Endothelial cell of umbilical vein (primary cell): ENCODE results near the gene MACROD2. TPM values are rescaled to one million over a fixed set of nuclear protein-coding genes. Genes with fewer than 3 reads are reported as not detected.

Experiments
- BruUV-seq: library from RNA; stranded (reverse); fragments of 400-500 nt; replicated peaks from 2 replicates; lab custom pipeline; 2021; lab: Mats Ljungman, UMichigan
- CTCF ChIA-PET: fragments of 300-600, 350-600 bp; sonication (Branson Sonifier 250); formaldehyde crosslinking; loops from one replicate; lab custom pipeline; 2021; ENCODE audit warnings: antibody characterized with exemption, inconsistent platforms; lab: Charles Lee
- POLR2A ChIA-PET: fragments of 300-600, 350-600 bp; sonication (Branson Sonifier 250); formaldehyde crosslinking; loops from one replicate; lab custom pipeline; 2021; ENCODE audit warnings: antibody characterized with exemption, inconsistent platforms; lab: Charles Lee
- DNase-seq: peaks from one replicate; pipeline ENCODE4 v3.0.0-alpha.2; 2011; ENCODE audit warnings: low read depth, low spot score
- FAIRE-seq: peaks from 2 replicates; lab custom pipeline; 2011; peaks lifted over from hg19 to GRCh38; lab: Jason Lieb, UNC
- H2AFZ ChIP-seq: 2 replicates; pipeline ENCODE4 v1.6.0; 2012; ENCODE audit warnings: low read depth, low read length, control low read depth, inconsistent platforms
- H3K27ac ChIP-seq: 2 replicates; pipeline ENCODE4 v1.5.1; 2011; ENCODE audit warnings: low read depth, mild to moderate bottlenecking, control low read depth, low read length, moderate library complexity; ENCODE audit not compliant: insufficient read depth
- H3K27me3 ChIP-seq, 2 experiments: 2 replicates each; pipeline versions ENCODE4 v1.6.0 to v1.6.1; 2011; ENCODE audit warnings: low read length in 2 of 2, mixed read lengths in 1 of 2; ENCODE audit not compliant: control insufficient read depth in 2 of 2, insufficient read depth in 2 of 2
- H3K36me3 ChIP-seq, 2 experiments: 2 replicates in 1 of 2; 3 replicates in 1 of 2; pipeline ENCODE4 v1.5.1; 2011; ENCODE audit warnings: low read length in 2 of 2, mild to moderate bottlenecking in 1 of 2, moderate library complexity in 1 of 2; ENCODE audit not compliant: control insufficient read depth in 2 of 2, insufficient read depth in 2 of 2; ENCODE audit errors: extremely low read depth in 1 of 2
- H3K4me1 ChIP-seq: 3 replicates; pipeline ENCODE4 v1.5.1; 2011; ENCODE audit warnings: mild to moderate bottlenecking, low read length; ENCODE audit not compliant: control insufficient read depth, insufficient read depth; ENCODE audit errors: extremely low read depth
- H3K4me2 ChIP-seq: 2 replicates; pipeline ENCODE4 v1.6.1; 2011; ENCODE audit warnings: low read length, control low read depth, mixed read lengths; ENCODE audit not compliant: insufficient read depth
- H3K4me3 ChIP-seq, 3 experiments: fragments of 200-600 bp in 1 of 3; sonication (generic), shearing (Covaris generic) in 1 of 3; replicated peaks in 1 of 3; 2 replicates each; pipeline ENCODE4 v1.5.1; 2011 to 2016; ENCODE audit warnings: control low read depth in 3 of 3, low read length in 3 of 3, mild to moderate bottlenecking in 2 of 3, inconsistent platforms in 1 of 3, low read depth in 1 of 3, moderate library complexity in 1 of 3; ENCODE audit not compliant: insufficient read depth in 1 of 3
- H3K79me2 ChIP-seq: 2 replicates; pipeline ENCODE4 v1.6.0; 2012; ENCODE audit warnings: low read length, inconsistent platforms; ENCODE audit not compliant: control insufficient read depth, insufficient read depth
- H3K9ac ChIP-seq: replicated peaks from 2 replicates; pipeline ENCODE3; 2011; ENCODE audit warnings: low read length, control low read depth; ENCODE audit not compliant: insufficient read depth; ENCODE audit errors: extremely low read depth
- H3K9me1 ChIP-seq: replicated peaks from 3 replicates; pipeline ENCODE4 v1.6.0; 2011; ENCODE audit warnings: mild to moderate bottlenecking, low read length; ENCODE audit not compliant: control insufficient read depth, insufficient read depth; ENCODE audit errors: extremely low read depth
- H3K9me3 ChIP-seq: replicated peaks from 2 replicates; pipeline ENCODE4 v1.5.1; 2012; ENCODE audit warnings: low read length, inconsistent platforms; ENCODE audit not compliant: control insufficient read depth, insufficient read depth
- H4K20me1 ChIP-seq: replicated peaks from 2 replicates; pipeline ENCODE3; 2011; ENCODE audit warnings: mild to moderate bottlenecking, low read length; ENCODE audit not compliant: control insufficient read depth, insufficient read depth; ENCODE audit errors: extremely low read depth
- CTCF ChIP-seq, 2 donors: IDR thresholded peaks; 1 replicate in 1 of 2; 2 replicates in 1 of 2; pipeline ENCODE4 v1.5.1; 2011; ENCODE audit warnings: low read length in 2 of 2, mild to moderate bottlenecking in 2 of 2, moderate library complexity in 2 of 2, control low read depth in 1 of 2, inconsistent platforms in 1 of 2, low read depth in 1 of 2; ENCODE audit not compliant: insufficient read depth in 1 of 2; ENCODE audit errors: extremely low read depth in 1 of 2
- EZH2 ChIP-seq: IDR thresholded peaks from 2 replicates; pipeline ENCODE4 v1.6.1; 2012; ENCODE audit warnings: borderline replicate concordance, low read depth, mild to moderate bottlenecking, moderate library complexity, low read length, inconsistent platforms; ENCODE audit not compliant: severe bottlenecking
- FOS ChIP-seq: IDR thresholded peaks from 2 replicates; pipeline ENCODE4 v1.6.1; 2011; ENCODE audit warnings: mild to moderate bottlenecking, low read length, moderate library complexity, borderline replicate concordance; ENCODE audit not compliant: insufficient read depth
- GATA2 ChIP-seq: IDR thresholded peaks from 2 replicates; pipeline ENCODE4 v1.7.0; 2011; ENCODE audit warnings: low read depth, mild to moderate bottlenecking, moderate library complexity, mixed read lengths, low read length; ENCODE audit not compliant: insufficient read length, insufficient read depth
- JUN ChIP-seq: IDR thresholded peaks from 2 replicates; pipeline ENCODE4 v1.6.1; 2011; ENCODE audit warnings: borderline replicate concordance, low read depth; ENCODE audit not compliant: insufficient read length, insufficient read depth
- MAX ChIP-seq: IDR thresholded peaks from 2 replicates; pipeline ENCODE4 v1.6.1; 2011; ENCODE audit not compliant: insufficient read depth, insufficient read length
- MYC ChIP-seq: IDR thresholded peaks from one replicate; pipeline ENCODE4 v1.6.1; 2011; ENCODE audit warnings: mild to moderate bottlenecking, low read depth, low read length
- POLR2A ChIP-seq: IDR thresholded peaks from 2 replicates; pipeline ENCODE4 v1.6.1; 2012; ENCODE audit warnings: low read depth, mild to moderate bottlenecking, control low read depth, low read length
- POLR2AphosphoS5 ChIP-seq: IDR thresholded peaks from 2 replicates; pipeline ENCODE4 v1.6.1; 2012; ENCODE audit warnings: low read depth, mild to moderate bottlenecking, control low read depth, low read length, moderate library complexity; ENCODE audit not compliant: insufficient read depth
- dilution Hi-C: fragments of 300-500 bp; cut with MboI; formaldehyde crosslinking; loops from one replicate; pipeline ENCODE4 v1.15.0; 2019; ENCODE audit warnings: low sequenced_read_pairs; ENCODE audit not compliant: extremely low pct_ligation_motif_present
- intact Hi-C: fragments of 100-400 bp; cut with micrococcal nuclease; formaldehyde crosslinking; loops from one replicate; pipeline ENCODE4 v1.10.0; 2022
- polyA plus RNA-seq, 4 experiments: library from polyadenylated mRNA; depleted of rRNA in 3 of 4; stranded (reverse) in 3 of 4; unstranded in 1 of 4; fragments of >200 nt; gene quantifications; 2 replicates each; pipeline versions ENCODE4 v1.2.1 to v1.2.3, GENCODE V29; 2011 to 2012; ENCODE audit warnings: missing spikeins in 1 of 4
- total RNA-seq: library from RNA; stranded (reverse); gene quantifications from 2 replicates; pipeline ENCODE4 v1.2.3, GENCODE V29; 2021

The MACROD2 gene
- total and polyA plus RNA-seq, 2 donors (not counting 3 experiments of a cell fraction or from before 2014, with no cell fraction given), result 0.11 to 0.73 TPM

- H3K27me3 ChIP-seq, result no peaks in the 10 kb centered on the region
- dilution Hi-C loops, result no loop called here
- no peak overlapping the region for H3K4me2 ChIP-seq
- no peaks in the 10 kb centered on the region for H4K20me1 ChIP-seq
- no peak for DNase-seq
- no TSS peak for BruUV-seq
- no peak overlapping the region for H3K27ac ChIP-seq
- H3K79me2 ChIP-seq, result no peaks in the 10 kb centered on the region
- no peak for TF ChIP-seq CTCF (IDR thresholded peaks at IDR 0.05; ENCODE audit: extremely low read depth in 1 of 2, insufficient read depth in 1 of 2, low read depth in 1 of 2, low read length in 2 of 2)
- no peaks in the 10 kb centered on the region for H3K9me1 ChIP-seq
- no peaks in the 10 kb centered on the region for H3K36me3 ChIP-seq
- POLR2A ChIA-PET, result no interaction called here
- peak overlapping the region; percentile 78 for H2AFZ ChIP-seq
- no peak overlapping the region for H3K9ac ChIP-seq
- H3K9me3 ChIP-seq, result no peaks in the 10 kb centered on the region
- H3K4me1 ChIP-seq, result peaks cover 32% of the 10 kb centered on the region
- CTCF ChIA-PET, result interaction anchor here (1.1 to 1.4 kb wide), 3 partner anchors 13 to 582 kb away, joined by 3 to 4 read pairs (median 4); partner anchors contain the start of gene FLRT3
- no peak for FAIRE-seq
- intact Hi-C loops, result no loop called here
- no peak overlapping the region for H3K4me3 ChIP-seq
These were observed 923.7 kb downstream of the MACROD2 start for GRCh38 chr20:14918976-14919375.

GRCh38 chr20:14919501-14920081 is 924.3 kb downstream of the MACROD2 start:
- Histone ChIP-seq H3K79me2 (no peaks in the 10 kb centered on the region), H3K4me1 (peaks cover 33% of the 10 kb centered on the region), H3K4me2 (peak overlapping the region; percentile 3), H2AFZ (peak overlapping the region; percentile 78), H3K9me3 (no peaks in the 10 kb centered on the region), H3K9ac (no peak overlapping the region), H4K20me1 (no peaks in the 10 kb centered on the region), H3K36me3 (no peaks in the 10 kb centered on the region), H3K9me1 (no peaks in the 10 kb centered on the region), H3K27ac (no peak overlapping the region), H3K4me3 (no peak overlapping the region), H3K27me3 (no peaks in the 10 kb centered on the region)
- dilution Hi-C loops (no loop called here), intact Hi-C loops (loop anchor here (1.0 kb wide), 1 partner anchor 66 kb away; no protein-coding TSS in a partner anchor)
- no peak for TF ChIP-seq MYC
- TF ChIP-seq POLR2A, result no peak
- no peak for TF ChIP-seq JUN
- TF ChIP-seq POLR2AphosphoS5, result no peak
- TF ChIP-seq GATA2, result no peak
- TF ChIP-seq CTCF (IDR thresholded peaks at IDR 0.05; ENCODE audit: extremely low read depth in 1 of 2, insufficient read depth in 1 of 2, low read depth in 1 of 2, low read length in 2 of 2), result no peak
- no peak for TF ChIP-seq EZH2
- no peak for TF ChIP-seq MAX
- TF ChIP-seq FOS, result no peak
- FAIRE-seq, result peak; percentile 63
- DNase-seq, result peak; percentile 52
- ChIA-PET POLR2A (no interaction called here), CTCF (interaction anchor here (1.1 to 1.4 kb wide), 3 partner anchors 14 to 582 kb away, joined by 3 to 4 read pairs (median 4); partner anchors contain the start of gene FLRT3)
- no TSS peak for BruUV-seq
